ENCODE data around the gene CD63.

The CD63 gene

GRCh38 chr12:55698241-55698955 is 30.4 kb downstream of the CD63 start:
- no peaks in the 10 kb centered on the region for H3K36me3 ChIP-seq (ENCODE audit: insufficient read depth, low read length)
- H3F3A ChIP-seq (ENCODE audit: low read depth) = no peaks in the 10 kb centered on the region
- H3K9me3 ChIP-seq (ENCODE audit: insufficient read depth, low read depth, low read length) = no peaks in the 10 kb centered on the region
- no peaks in the 10 kb centered on the region for H3K9me2 ChIP-seq (replicated peaks; ENCODE audit: low read depth, low read length)
- no peaks in the 10 kb centered on the region for H3K27me3 ChIP-seq (ENCODE audit: insufficient read depth, low read length, poor library complexity, severe bottlenecking)
- TF ChIP-seq CTCF (conservative IDR thresholded peaks at IDR 0.05; ENCODE audit: low read length) (no peak), EZH2phosphoT487 (IDR thresholded peaks at IDR 0.05; ENCODE audit: borderline replicate concordance) (no peak)
- H3K4me2 ChIP-seq (ENCODE audit: low read depth, low read length, poor library complexity, severe bottlenecking) = no peak overlapping the region
- no peaks in the 10 kb centered on the region for H3K4me1 ChIP-seq (ENCODE audit: insufficient read depth, low read length, poor library complexity, severe bottlenecking)
- no peak overlapping the region for H3K9ac ChIP-seq (ENCODE audit: low read depth, low read length, poor library complexity, severe bottlenecking)
- H3K79me2 ChIP-seq (ENCODE audit: insufficient read depth, low read length) = no peaks in the 10 kb centered on the region
- H4K20me1 ChIP-seq (ENCODE audit: insufficient read depth, low read length, poor library complexity, severe bottlenecking) = no peaks in the 10 kb centered on the region
- H2AFZ ChIP-seq (ENCODE audit: low read length) = no peak overlapping the region
- H3K4me3 ChIP-seq (ENCODE audit: low read length, poor library complexity, severe bottlenecking) = no peak overlapping the region

GRCh38 chr12:55697686-55698085 is 31.1 kb downstream of the CD63 start:
- no peaks in the 10 kb centered on the region for H3K27me3 ChIP-seq (ENCODE audit: insufficient read depth, low read length, poor library complexity, severe bottlenecking)
- no peaks in the 10 kb centered on the region for H3K4me1 ChIP-seq (ENCODE audit: insufficient read depth, low read length, poor library complexity, severe bottlenecking)
- no peaks in the 10 kb centered on the region for H4K20me1 ChIP-seq (ENCODE audit: insufficient read depth, low read length, poor library complexity, severe bottlenecking)
- no peaks in the 10 kb centered on the region for H3K79me2 ChIP-seq (ENCODE audit: insufficient read depth, low read length)
- H3K9me3 ChIP-seq (ENCODE audit: insufficient read depth, low read depth, low read length) = no peaks in the 10 kb centered on the region
- no peak overlapping the region for H3K4me2 ChIP-seq (ENCODE audit: low read depth, low read length, poor library complexity, severe bottlenecking)
- H3K36me3 ChIP-seq (ENCODE audit: insufficient read depth, low read length) = no peaks in the 10 kb centered on the region
- no peak overlapping the region for H3K4me3 ChIP-seq (ENCODE audit: low read length, poor library complexity, severe bottlenecking)
- no peaks in the 10 kb centered on the region for H3F3A ChIP-seq (ENCODE audit: low read depth)
- TF ChIP-seq EZH2phosphoT487 (IDR thresholded peaks at IDR 0.05; ENCODE audit: borderline replicate concordance) (no peak), CTCF (conservative IDR thresholded peaks at IDR 0.05; ENCODE audit: low read length) (no peak)
- H3K9ac ChIP-seq (ENCODE audit: low read depth, low read length, poor library complexity, severe bottlenecking) = no peak overlapping the region
- no peak overlapping the region for H2AFZ ChIP-seq (ENCODE audit: low read length)
- H3K9me2 ChIP-seq (replicated peaks; ENCODE audit: low read depth, low read length) = no peaks in the 10 kb centered on the region

- Histone ChIP-seq H3K4me1 (ENCODE audit: insufficient read depth, low read length, poor library complexity, severe bottlenecking) (no peaks in the 10 kb centered on the region), H3K9me3 (ENCODE audit: insufficient read depth, low read depth, low read length) (no peaks in the 10 kb centered on the region), H3K4me3 (ENCODE audit: low read length, poor library complexity, severe bottlenecking) (no peak overlapping the region), H3K27me3 (ENCODE audit: insufficient read depth, low read length, poor library complexity, severe bottlenecking) (no peaks in the 10 kb centered on the region), H3K9me2 (replicated peaks; ENCODE audit: low read depth, low read length) (no peaks in the 10 kb centered on the region), H3K4me2 (ENCODE audit: low read depth, low read length, poor library complexity, severe bottlenecking) (no peak overlapping the region), H3K9ac (ENCODE audit: low read depth, low read length, poor library complexity, severe bottlenecking) (no peak overlapping the region), H3K79me2 (ENCODE audit: insufficient read depth, low read length) (no peaks in the 10 kb centered on the region), H2AFZ (ENCODE audit: low read length) (no peak overlapping the region), H3F3A (ENCODE audit: low read depth) (no peaks in the 10 kb centered on the region), H4K20me1 (ENCODE audit: insufficient read depth, low read length, poor library complexity, severe bottlenecking) (no peaks in the 10 kb centered on the region), H3K36me3 (ENCODE audit: insufficient read depth, low read length) (no peaks in the 10 kb centered on the region)
- TF ChIP-seq CTCF (conservative IDR thresholded peaks at IDR 0.05; ENCODE audit: low read length) = no peak
- no peak for TF ChIP-seq EZH2phosphoT487 (IDR thresholded peaks at IDR 0.05; ENCODE audit: borderline replicate concordance)
Measured at GRCh38 chr12:55696796-55697462, 31.9 kb downstream of the CD63 start.
